Esophagus (tissue), 2 donors: Measurements from ENCODE around the gene USP46. TPM values are rescaled to one million over a fixed set of nuclear protein-coding genes. Genes with fewer than 3 reads are reported as not detected.

Experiments used
- H3K27ac ChIP-seq, 2 donors: one replicate each; pipeline ENCODE4 v1.5.1; 2013; ENCODE audit warnings: low read depth in 2 of 2, mild to moderate bottlenecking in 2 of 2, inconsistent platforms in 1 of 2, low read length in 1 of 2, moderate library complexity in 1 of 2
- H3K27me3 ChIP-seq, 2 donors: one replicate each; pipeline ENCODE4 v1.6.1; 2013; ENCODE audit warnings: low read length in 2 of 2, control low read depth in 1 of 2, mild to moderate bottlenecking in 1 of 2; ENCODE audit not compliant: insufficient read depth in 2 of 2, control insufficient read depth in 1 of 2
- H3K36me3 ChIP-seq, 2 donors: one replicate each; pipeline ENCODE4 v1.6.1; 2013; ENCODE audit warnings: low read length in 1 of 2; ENCODE audit not compliant: control insufficient read depth in 2 of 2, insufficient read depth in 2 of 2
- H3K4me1 ChIP-seq, 2 donors: one replicate each; pipeline ENCODE4 v1.6.1; 2013; ENCODE audit warnings: low read length in 1 of 2; ENCODE audit not compliant: control insufficient read depth in 2 of 2, insufficient read depth in 2 of 2
- H3K4me3 ChIP-seq, 2 donors: one replicate each; pipeline ENCODE4 v1.5.1; 2013; ENCODE audit warnings: low read length in 2 of 2, mild to moderate bottlenecking in 2 of 2, low read depth in 1 of 2, moderate library complexity in 1 of 2
- H3K9me3 ChIP-seq, 2 donors: one replicate each; pipeline ENCODE4 v1.6.1; 2013; ENCODE audit warnings: mild to moderate bottlenecking in 2 of 2, low read depth in 1 of 2, low read length in 1 of 2, moderate library complexity in 1 of 2; ENCODE audit not compliant: control insufficient read depth in 2 of 2, insufficient read depth in 1 of 2
- WGBS, 2 donors: extraction: QIAGEN DNeasy Blood & Tissue Kit; methylation state at CpG; one replicate each; pipeline ENCODE4 v1.1.7; 2013; 5-methylcytosine and 5-hydroxymethylcytosine counted together
- polyA plus RNA-seq, 2 donors: library from polyadenylated mRNA; stranded (reverse); fragments of 200-250 nt; gene quantifications; one replicate each; pipeline ENCODE4 v1.2.3, GENCODE V29; 2013
- donor health status: healthy with polysubstance abuse.
- donor health status: Bipolar disorder and iron deficiency.

Gene USP46
- polyA plus RNA-seq, 2 donors: 5.5 to 7.2 TPM

DNA sequence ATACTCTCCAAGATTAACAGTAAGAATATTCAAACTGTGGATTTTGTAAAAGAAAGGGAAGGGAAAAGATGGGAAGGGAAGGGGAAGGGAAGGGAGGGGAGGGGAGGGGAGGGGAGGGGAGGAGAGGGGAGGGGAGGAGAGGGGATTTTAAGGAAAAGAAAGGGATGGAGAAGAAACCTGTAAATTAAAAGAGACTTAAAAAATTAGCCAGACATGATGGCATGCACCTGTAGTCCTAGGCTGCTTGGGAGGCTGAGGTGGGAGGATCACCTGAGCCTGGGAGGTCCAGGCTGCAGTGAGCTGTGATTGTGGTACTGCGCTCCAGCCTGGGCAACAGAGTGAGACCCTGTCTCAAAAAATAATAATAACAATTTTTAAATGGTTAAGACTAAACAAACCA is 83.7 kb downstream of the USP46 start:
- H3K27ac ChIP-seq: no peak overlapping the region
- no peak overlapping the region for H3K4me3 ChIP-seq
- no peaks in the 10 kb centered on the region for H3K9me3 ChIP-seq
- H3K36me3 ChIP-seq: no peaks in the 10 kb centered on the region
- no peaks in the 10 kb centered on the region for H3K27me3 ChIP-seq
- H3K4me1 ChIP-seq: peaks cover 0 to 2% of the 10 kb centered on the region in 2 donors
- WGBS, 2 donors: 95 to 100% methylated on average over 1 of the region's 1 CpG

DNA sequence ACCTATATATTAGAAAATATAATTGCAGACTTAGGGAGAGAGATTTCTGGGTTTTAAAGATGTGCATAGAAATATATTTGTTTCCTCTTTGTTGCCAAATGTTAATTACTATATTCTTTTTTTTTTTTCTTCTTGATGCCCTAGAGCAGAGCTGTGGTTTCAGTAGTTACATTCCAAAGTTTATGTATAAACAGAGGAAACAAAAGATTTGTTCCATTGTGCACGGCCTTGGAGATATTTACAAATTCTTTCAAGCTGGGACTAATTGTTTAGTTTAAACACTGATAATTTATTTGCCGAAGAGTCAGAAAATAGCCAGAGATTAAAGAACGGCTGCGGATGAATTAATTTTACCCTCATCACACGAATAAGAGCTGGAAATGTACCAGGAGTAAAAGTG is 85.1 kb downstream of the USP46 start:
- 35 to 46% methylated on average over 5 of the region's 5 CpGs for WGBS, 2 donors
- H3K4me3 ChIP-seq: no peak overlapping the region
- no peaks in the 10 kb centered on the region for H3K9me3 ChIP-seq
- H3K4me1 ChIP-seq: peaks cover 0 to 2% of the 10 kb centered on the region in 2 donors
- no peak overlapping the region for H3K27ac ChIP-seq
- no peaks in the 10 kb centered on the region for H3K27me3 ChIP-seq
- H3K36me3 ChIP-seq: no peaks in the 10 kb centered on the region

DNA sequence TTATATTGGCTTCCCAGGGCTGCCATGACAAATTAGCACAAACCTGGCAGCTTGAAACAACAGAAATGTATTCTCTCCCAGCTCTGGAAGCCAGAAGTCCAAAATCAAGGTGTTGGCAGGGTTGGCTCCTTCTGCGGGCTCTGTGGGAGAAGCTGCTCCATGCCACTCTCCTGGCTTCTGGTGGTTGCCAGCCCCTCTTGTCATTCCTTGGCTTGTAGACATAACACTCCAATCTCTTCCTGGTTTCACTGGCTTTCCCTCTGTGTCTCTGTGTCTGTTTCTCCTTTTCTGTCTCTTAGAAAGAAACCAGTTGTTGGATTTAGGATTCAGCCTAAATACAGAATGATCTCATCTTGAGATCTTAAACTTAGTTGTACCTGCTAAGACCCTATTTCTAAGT is 85.5 kb downstream of the USP46 start:
- H3K27me3 ChIP-seq: no peaks in the 10 kb centered on the region
- no peaks in the 10 kb centered on the region for H3K9me3 ChIP-seq
- WGBS, 2 donors: 69 to 100% methylated on average over 1 of the region's 1 CpG
- H3K4me1 ChIP-seq: no peaks in the 10 kb centered on the region
- no peaks in the 10 kb centered on the region for H3K36me3 ChIP-seq
- H3K27ac ChIP-seq: no peak overlapping the region
- H3K4me3 ChIP-seq: no peak overlapping the region

DNA sequence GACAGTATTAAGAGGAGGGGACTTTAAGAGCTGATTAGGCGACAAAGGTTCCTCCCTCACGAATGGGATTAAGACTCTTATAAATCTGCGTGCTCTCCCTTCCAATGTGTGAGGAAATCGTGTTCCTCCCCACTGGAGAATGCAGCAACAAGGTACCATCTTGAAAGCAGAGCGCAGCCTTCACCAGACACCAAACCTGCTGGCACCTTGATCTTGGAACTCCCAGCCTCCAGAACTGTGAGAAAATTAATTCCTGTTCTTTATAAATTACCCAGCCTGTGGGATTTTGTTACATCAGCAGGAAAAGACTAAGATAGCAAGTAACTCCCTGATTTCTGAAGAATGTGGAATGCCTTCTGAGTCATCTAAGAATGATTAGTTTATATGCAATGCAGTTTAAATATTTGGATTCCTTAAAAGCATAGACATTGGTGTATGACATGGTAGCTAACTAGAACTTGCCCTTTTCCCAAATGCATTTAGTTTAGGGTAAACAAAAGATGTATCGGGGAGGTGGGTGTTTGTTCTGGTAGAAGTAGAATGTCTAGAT is 86.1 kb downstream of the USP46 start:
- Histone ChIP-seq H3K9me3 (no peaks in the 10 kb centered on the region), H3K4me1 (no peaks in the 10 kb centered on the region), H3K36me3 (no peaks in the 10 kb centered on the region), H3K27ac (no peak overlapping the region), H3K27me3 (no peaks in the 10 kb centered on the region), H3K4me3 (no peak overlapping the region)
- 91 to 93% methylated on average over 6 of the region's 6 CpGs for WGBS, 2 donors

DNA sequence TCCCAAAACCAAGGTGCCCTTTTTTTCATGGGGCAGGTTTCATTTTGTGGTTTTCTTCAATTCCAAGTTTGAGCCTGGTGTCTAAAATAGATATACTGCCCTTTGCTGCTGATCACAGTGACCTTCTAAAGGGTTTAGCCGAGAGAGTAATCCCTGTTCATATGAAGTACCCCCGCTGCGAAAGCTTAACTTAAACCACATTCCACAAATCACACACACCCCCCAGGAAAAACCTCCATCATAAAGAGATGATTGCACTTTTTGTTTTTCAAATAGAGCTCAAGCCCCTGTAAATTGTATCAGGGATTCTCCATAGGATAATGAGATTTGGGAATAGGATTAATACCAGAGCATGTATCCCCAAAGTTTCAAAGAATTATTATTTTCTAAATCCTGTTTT is 90.8 kb downstream of the USP46 start:
- Histone ChIP-seq H3K27ac (no peak overlapping the region), H3K4me3 (no peak overlapping the region), H3K27me3 (no peaks in the 10 kb centered on the region), H3K4me1 (no peaks in the 10 kb centered on the region), H3K36me3 (no peaks in the 10 kb centered on the region), H3K9me3 (peaks cover 0 to 2% of the 10 kb centered on the region in 2 donors)
- 84 to 92% methylated on average over 3 of the region's 3 CpGs for WGBS, 2 donors

DNA sequence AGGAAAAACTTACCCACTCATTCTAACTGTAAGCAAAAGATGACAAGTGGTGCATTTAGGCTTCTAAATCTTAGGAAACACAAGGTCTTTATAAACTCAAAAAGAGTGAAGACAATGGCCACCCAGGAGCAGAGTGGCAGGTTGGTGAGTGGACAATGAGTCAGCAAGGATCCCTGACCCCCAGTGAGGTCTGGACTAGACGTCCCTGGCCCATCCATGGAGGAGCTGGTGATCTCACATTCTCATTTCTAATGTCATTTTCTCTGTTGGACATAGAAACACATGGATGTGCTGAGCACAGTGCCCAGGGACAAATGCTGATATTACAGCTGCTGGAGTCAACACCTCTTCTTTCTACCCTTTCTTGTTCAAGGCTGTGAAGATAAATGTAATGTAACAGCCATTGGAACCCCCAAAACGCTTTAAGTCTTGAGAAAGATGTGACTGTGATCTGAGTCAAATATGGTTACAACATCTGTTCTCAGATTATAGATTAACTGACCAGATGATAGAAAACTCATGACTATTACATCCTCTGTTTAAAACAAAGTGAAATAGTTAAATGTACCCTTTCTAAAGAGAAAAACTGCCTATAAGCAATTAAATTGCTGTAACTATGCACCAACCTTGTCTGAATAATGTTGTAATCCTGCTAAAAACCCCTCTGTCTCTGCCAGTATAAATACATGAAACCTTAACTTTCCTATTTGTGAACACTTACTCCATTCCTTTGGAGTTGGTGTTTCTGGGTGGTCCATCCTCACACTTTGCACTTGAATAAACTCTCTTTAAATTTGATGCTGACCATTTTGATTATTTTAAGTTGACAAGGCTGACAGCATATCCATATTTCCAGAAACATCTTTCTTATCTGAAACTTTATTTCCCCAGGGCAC is 92.7 kb downstream of the USP46 start:
- Histone ChIP-seq H3K27ac (no peak overlapping the region), H3K9me3 (peaks cover 0 to 2% of the 10 kb centered on the region in 2 donors), H3K27me3 (no peaks in the 10 kb centered on the region), H3K36me3 (no peaks in the 10 kb centered on the region), H3K4me3 (no peak overlapping the region), H3K4me1 (no peaks in the 10 kb centered on the region)
- 58 to 65% methylated on average over 2 of the region's 2 CpGs for WGBS, 2 donors

DNA sequence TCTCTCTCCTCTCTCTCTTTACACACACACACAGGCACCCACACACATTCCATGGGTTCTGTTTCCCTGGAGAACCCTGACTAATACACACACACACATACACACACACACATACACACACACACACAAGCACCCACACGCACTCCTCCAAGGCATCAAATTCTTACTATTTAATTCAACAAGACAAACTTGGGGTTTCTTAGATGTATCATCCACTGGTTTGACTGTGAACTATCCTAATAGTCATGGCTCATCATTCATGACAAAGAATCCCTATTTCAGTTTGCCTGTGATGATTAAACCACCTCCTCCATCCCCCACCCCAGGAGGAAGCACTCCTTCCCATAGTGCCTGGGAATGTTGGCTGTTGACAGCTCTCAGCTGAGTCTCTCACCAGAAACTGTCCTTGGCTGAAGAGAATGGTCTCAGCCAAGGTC is 98.2 kb downstream of the USP46 start:
- Histone ChIP-seq H3K27ac (no peak overlapping the region), H3K4me1 (no peaks in the 10 kb centered on the region), H3K4me3 (no peak overlapping the region), H3K9me3 (peaks cover 0 to 4% of the 10 kb centered on the region in 2 donors), H3K27me3 (no peaks in the 10 kb centered on the region), H3K36me3 (no peaks in the 10 kb centered on the region)
- whole genome bisulfite sequencing, 2 donors: 60 to 65% methylated on average over 1 of the region's 1 CpG

- H3K4me1 ChIP-seq: no peaks in the 10 kb centered on the region
- 68 to 69% methylated on average over 7 of the region's 7 CpGs for WGBS, 2 donors
- H3K27ac ChIP-seq: no peak overlapping the region
- peaks cover 0 to 2% of the 10 kb centered on the region in 2 donors for H3K9me3 ChIP-seq
- H3K36me3 ChIP-seq: no peaks in the 10 kb centered on the region
- H3K27me3 ChIP-seq: no peaks in the 10 kb centered on the region
- no peak overlapping the region for H3K4me3 ChIP-seq
Observed at GRCh38 chr4:52555356-52555716, 103.8 kb downstream of the USP46 start.

DNA sequence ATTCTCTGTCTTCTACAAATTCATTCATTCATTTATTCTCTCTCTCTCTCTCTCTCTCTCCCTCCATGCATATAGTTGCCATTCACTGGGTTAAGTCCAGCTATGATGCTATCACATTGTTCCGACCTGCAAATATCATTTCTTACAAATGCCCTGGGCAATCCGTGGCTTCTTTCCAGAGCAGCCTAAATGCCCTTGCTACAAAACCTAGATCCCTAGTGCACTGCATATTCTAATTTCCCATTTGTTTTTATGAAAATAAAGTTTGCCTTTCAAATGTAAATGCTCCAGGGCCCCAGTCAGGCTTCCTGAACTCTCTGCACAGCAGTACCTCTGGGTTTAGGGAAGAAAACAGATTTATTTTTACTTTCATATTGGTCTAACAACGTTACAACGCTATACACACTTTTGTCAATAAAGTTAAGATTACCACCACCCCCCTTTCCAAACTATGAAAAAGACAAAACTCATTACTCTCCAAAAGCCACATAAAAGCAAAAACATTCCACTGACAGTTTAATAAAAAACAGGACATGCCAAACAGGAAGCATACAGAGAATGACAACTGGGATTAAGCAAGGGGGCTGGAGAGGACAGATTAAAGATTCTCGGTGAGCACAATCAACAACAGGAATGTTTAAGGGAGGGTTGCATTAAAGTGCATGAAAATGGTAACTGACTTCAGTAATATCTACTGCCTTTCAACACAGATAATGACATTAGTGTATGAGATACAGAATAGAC is 104.3 kb downstream of the USP46 start:
- Histone ChIP-seq H3K36me3 (no peaks in the 10 kb centered on the region), H3K27me3 (no peaks in the 10 kb centered on the region), H3K27ac (no peak overlapping the region), H3K9me3 (peaks cover 0 to 2% of the 10 kb centered on the region in 2 donors), H3K4me1 (no peaks in the 10 kb centered on the region), H3K4me3 (no peak overlapping the region)
- WGBS, 2 donors: 28 to 30% methylated on average over 5 of the region's 5 CpGs
